Upper lobe of right lung (tissue), 1 donor: ENCODE measurements around the gene MRPS35. TPM values are rescaled to one million over a fixed set of nuclear protein-coding genes. Genes with fewer than 3 reads are reported as not detected.

ENCODE experiments used
- ATAC-seq: fragments of 200-7000 bp; cut with Tn5 transposase; one replicate; pipeline ENCODE4 v1.9.1; 2020; ENCODE audit warnings: mild to moderate bottlenecking, moderate library complexity
- DNase-seq: peaks from one replicate; pipeline ENCODE4 v3.0.0-alpha.2; 2020
- H3K27ac ChIP-seq: fragments of 200-600 bp; one replicate; pipeline ENCODE4 v1.8.0; 2022
- H3K27me3 ChIP-seq: fragments of 200-600 bp; one replicate; pipeline ENCODE4 v1.8.0; 2022; ENCODE audit warnings: mild to moderate bottlenecking
- H3K36me3 ChIP-seq: fragments of 200-600 bp; one replicate; pipeline ENCODE4 v1.8.0; 2022
- H3K4me1 ChIP-seq: fragments of 200-600 bp; one replicate; pipeline ENCODE4 v1.8.0; 2022
- H3K4me3 ChIP-seq: fragments of 200-600 bp; one replicate; pipeline ENCODE4 v1.8.0; 2022; ENCODE audit warnings: mild to moderate bottlenecking
- H3K9me3 ChIP-seq: fragments of 200-600 bp; one replicate; pipeline ENCODE4 v1.8.0; 2022
- CTCF ChIP-seq: fragments of 200-600 bp; IDR thresholded peaks from one replicate; pipeline ENCODE4 v1.8.0; 2022; ENCODE audit warnings: antibody characterized with exemption
- intact Hi-C: fragments of 100-400 bp; cut with DNase I; formaldehyde crosslinking; loops from one replicate; pipeline ENCODE4 v1.11.0; 2022
- total RNA-seq: library from RNA; stranded (reverse); fragmentation: NEBNext Ultra II Directional; extraction: Animal tissue kit (Norgen Biotek cat#: 25700); gene quantifications from one replicate; pipeline ENCODE4 v1.2.1, GENCODE V29; 2021
- donor health status: DM: no; HTN: yes; CAD: no; lungs with severe emphysema.

MRPS35 gene
- total RNA-seq, 1 donor from 2014 or later: 31.3 TPM

GRCh38 chr12:27802511-27802910, 91.9 kb downstream of the MRPS35 start:
- intact Hi-C loops: no loop called here
- H3K27me3 ChIP-seq: no peaks in the 10 kb centered on the region
- no peak overlapping the region for H3K4me3 ChIP-seq
- peaks cover 26% of the 10 kb centered on the region for H3K36me3 ChIP-seq
- H3K9me3 ChIP-seq: no peaks in the 10 kb centered on the region
- DNase-seq (no peak), ATAC-seq (no peak)
- no peaks in the 10 kb centered on the region for H3K4me1 ChIP-seq
- no peak overlapping the region for H3K27ac ChIP-seq
- TF ChIP-seq CTCF: no peak

- no peaks in the 10 kb centered on the region for H3K4me1 ChIP-seq
- no peak for TF ChIP-seq CTCF
These were observed 92.3 kb downstream of the MRPS35 start for GRCh38 chr12:27802936-27803335.

GRCh38 chr12:27805238-27805637, 94.6 kb downstream of the MRPS35 start:
- H3K4me1 ChIP-seq: no peaks in the 10 kb centered on the region
- intact Hi-C loops: no loop called here
- H3K36me3 ChIP-seq: no peaks in the 10 kb centered on the region
- H3K27me3 ChIP-seq: no peaks in the 10 kb centered on the region
- H3K9me3 ChIP-seq: no peaks in the 10 kb centered on the region
- ATAC-seq (no peak), DNase-seq (no peak)
- TF ChIP-seq CTCF: no peak
- H3K27ac ChIP-seq: no peak overlapping the region
- H3K4me3 ChIP-seq: no peak overlapping the region

More at GRCh38 chr12:27802936-27803335, 92.3 kb downstream of the MRPS35 start:
- Histone ChIP-seq H3K9me3 (no peaks in the 10 kb centered on the region), H3K27ac (no peak overlapping the region), H3K36me3 (peaks cover 21% of the 10 kb centered on the region), H3K4me3 (no peak overlapping the region), H3K27me3 (no peaks in the 10 kb centered on the region)
- ATAC-seq (no peak), DNase-seq (no peak)
- intact Hi-C loops: no loop called here

Other genes with a start within 250 kb of the MRPS35 start
- gene PPFIBP1, start 186.6 kb upstream of the MRPS35 start, total RNA-seq: 136 TPM
- 4.5 TPM for gene REP15, start 14.4 kb upstream of the MRPS35 start, total RNA-seq
- 25.0 TPM for gene KLHL42, start 69.4 kb downstream of the MRPS35 start, total RNA-seq
- not detected for gene MANSC4, start 69.4 kb downstream of the MRPS35 start, total RNA-seq